Measurements from ENCODE around the gene FFAR1.
"Not testable (repeated sequence)": the region's sequence is repeated elsewhere in the genome, so short reads cannot be mapped to it uniquely, and the experiment has no call there.

The FFAR1 gene

DNA sequence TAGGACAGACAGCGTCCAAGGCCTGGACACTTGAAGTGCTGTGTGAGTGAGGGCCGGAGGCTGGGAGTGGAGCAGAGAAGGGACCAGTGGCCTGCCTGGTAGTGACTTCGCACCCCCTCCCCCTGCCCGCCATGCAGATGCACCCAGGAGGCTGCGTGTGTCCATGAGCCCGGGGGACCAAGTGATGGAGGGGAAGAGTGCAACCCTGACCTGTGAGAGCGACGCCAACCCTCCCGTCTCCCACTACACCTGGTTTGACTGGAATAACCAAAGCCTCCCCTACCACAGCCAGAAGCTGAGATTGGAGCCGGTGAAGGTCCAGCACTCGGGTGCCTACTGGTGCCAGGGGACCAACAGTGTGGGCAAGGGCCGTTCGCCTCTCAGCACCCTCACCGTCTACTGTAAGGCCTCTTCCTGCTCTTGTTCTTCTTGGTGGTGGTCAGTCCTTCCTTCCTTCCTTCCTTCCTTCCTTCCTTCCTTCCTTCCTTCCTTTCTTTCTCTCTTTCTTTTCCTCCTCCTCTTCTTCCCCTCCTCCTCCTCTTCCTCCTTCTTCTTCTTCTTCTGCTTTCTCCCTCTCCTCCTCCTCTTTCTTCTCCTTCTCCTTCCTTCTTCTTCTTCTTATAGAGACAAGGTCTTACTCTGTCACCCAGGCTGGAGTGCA lies 6.0 kb upstream of the FFAR1 start:
- no peak for DNase-seq (ENCODE audit: low read depth)

DNA sequence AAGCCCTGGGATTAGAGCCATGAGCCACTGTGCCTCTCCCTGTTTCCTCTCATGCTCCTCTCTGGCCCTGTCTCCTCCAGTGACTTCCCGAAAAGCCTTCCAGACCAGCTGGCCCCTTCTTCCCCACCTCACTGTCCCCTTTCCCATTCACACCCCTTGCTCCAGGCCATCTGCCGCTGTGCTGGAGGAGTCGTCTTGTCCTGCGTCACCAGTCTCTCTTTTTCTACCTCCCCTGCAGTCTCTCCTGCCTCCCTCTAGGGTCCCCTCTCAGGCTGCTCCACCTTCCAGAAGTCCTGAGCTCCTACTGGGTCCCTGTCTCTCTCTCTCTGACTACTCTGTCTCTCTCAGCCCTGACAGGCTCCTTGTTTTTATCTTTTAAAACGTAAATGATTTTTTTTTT lies 5.3 kb upstream of the FFAR1 start:
- DNase-seq (ENCODE audit: low read depth), result no peak

DNA sequence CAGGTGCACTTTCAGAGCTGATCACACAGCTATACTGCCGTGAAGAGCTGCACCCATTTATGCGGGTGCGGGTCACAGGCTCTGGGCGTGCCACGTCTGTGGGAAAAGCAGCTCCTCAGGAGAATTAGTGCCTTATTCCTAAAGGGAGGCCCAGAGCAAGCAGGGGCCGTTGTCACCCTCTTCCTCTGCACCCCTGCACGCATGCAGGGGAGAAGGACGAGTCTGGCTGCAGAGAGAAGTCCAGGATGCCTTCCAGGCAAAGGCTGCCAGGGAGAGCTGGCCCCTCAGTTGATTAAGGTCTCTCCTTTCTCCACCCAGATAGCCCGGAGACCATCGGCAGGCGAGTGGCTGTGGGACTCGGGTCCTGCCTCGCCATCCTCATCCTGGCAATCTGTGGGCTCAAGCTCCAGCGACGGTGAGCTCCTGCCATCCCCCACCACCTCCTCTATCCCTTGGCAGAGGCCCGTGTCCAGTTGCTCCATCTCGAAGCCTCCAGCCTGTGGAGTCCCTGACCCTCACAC lies 3.1 kb upstream of the FFAR1 start:
- no peak for DNase-seq (ENCODE audit: low read depth)

DNA sequence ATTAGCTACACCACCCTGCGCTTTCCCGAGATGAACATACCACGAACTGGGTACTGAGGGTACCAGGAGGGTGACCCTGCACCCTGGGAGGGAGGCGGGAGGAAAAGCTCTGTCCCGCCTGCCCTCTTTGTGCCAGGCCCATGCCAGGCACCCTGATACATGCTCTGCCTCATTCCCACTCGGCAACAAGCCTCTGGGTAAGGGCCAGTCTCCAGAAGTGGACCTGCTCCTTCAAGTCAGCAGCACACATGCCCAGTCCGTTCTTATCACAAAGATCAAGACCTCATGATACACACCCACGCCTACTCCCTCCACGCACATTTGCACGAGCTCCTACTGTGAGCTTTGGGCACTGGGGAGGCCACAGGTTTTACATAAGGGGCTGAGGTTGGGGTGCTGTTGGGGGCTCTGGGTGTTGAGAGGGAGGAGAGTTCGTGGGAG lies 2.0 kb upstream of the FFAR1 start:
- no peak for DNase-seq (ENCODE audit: low read depth)

DNA sequence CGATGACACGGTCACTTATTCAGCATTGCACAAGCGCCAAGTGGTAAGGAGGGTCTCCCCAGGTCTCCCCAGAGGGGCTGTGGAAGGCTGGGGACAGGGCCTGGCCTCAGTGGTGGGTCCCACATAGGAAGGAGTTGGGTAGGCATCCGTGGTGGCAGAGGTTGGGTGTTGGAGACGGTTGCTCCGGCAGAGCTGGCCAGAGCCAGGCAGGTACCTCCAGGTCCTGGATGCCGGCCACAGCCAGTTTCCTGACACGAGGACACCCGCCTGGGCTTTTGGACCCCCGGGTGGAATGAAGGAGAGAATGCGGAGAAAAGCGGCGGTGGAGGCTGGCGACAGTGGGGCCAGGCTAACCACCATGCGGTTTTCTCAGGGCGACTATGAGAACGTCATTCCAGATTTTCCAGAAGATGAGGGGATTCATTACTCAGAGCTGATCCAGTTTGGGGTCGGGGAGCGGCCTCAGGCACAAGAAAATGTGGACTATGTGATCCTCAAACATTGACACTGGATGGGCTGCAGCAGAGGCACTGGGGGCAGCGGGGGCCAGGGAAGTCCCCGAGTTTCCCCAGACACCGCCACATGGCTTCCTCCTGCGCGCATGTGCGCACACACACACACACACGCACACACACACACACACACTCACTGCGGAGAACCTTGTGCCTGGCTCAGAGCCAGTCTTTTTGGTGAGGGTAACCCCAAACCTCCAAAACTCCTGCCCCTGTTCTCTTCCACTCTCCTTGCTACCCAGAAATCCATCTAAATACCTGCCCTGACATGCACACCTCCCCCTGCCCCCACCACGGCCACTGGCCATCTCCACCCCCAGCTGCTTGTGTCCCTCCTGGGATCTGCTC lies 1.3 kb upstream of the FFAR1 start:
- no peak for DNase-seq (ENCODE audit: low read depth)

DNA sequence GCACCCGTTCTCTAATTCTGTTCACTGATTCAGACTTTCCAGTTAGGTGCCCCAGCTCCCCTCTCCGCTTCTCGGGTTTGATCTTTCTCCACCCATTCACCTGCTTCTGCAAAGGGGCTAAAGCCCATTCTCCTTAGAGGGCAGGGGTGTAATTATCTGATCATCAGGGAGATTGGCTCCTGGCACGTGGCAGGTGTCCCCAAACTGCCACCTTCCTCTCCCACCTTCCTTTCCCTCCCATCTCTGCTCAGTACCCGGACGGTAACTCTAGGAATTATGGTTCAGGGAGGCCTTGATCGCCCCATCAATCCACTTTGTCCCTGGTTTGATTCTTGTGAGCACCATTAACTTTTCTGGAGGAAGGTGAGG lies 212 bp downstream of the FFAR1 start:
- DNase-seq (ENCODE audit: low read depth), result no peak

DNA sequence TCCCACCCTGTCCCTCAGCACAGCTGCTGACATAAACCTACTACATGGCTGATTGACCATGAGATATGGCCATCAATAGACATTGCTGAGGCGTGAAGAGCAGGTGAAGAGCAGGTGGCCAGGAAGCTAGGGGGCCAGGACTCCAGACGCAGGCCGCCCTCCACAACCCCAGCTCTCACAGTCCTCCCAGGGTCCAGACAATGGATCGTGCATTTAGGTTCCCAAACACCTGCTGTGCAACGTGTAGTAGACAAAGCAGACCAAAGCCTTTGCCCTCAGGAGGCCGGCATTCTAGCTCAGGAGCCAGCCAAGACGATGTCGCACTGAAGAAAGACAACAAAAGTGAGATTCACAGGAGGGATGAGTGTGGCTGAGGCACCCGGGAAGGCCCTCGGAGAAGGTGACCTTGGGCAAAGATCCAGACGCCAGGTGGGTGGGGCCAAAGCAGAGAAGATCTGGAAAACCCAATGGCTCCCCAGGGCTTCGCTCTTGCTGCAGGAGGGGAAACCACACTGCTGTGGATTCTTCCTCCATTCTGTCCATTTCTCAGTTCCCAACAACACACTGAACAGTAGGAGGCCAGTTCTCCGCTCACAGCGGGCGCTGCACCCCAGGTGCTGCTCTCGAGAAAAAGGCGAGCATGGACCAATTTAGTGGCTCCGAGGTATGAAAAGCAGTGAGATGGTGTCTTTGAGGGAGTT lies 1.4 kb downstream of the FFAR1 start:
- DNase-seq (ENCODE audit: low read depth), result no peak

DNA sequence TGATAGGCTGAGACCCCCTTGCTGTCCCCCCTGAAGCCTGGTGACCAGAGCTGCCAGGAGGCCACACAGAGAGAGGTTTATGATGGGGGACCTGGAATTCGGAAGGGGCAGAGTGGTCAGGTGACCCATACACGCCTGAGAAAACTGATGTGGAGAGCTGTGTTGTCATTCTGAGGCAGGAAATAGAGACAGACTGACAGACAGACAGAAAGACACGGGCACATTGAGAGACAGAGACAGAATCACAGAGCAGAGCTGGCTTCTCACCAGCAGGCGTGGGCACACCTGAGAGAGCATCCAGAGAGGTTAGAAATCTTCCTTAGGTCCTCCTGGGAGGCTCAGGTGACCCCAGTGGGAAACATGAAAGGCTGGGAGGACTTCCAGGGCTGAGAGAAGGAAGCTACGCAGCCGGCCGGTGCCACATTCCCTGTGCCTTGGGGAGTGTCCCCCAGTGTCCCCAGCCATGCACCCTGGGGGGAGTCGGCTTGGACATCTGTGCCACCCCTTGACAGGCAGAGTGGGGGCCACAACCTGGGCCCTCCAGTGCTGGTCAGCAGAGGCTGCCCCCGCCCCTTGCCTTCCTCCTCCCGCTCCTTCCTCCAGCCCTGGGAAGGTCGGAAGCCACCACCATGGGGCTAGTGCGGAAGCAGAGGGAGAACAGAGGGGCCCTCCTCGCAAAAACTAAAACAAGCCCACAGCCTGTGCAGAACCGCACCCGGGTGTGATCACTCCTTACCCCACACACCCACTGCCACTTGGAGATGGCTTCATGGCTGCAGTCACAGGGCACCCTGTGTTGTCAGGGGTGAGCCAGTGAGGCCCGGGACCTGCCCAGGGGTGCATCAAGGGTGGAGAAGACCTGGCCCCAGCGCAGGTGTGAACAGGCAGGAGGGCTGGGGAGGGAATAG lies 2.2 kb downstream of the FFAR1 start:
- DNase-seq (ENCODE audit: low read depth), result no peak

DNA sequence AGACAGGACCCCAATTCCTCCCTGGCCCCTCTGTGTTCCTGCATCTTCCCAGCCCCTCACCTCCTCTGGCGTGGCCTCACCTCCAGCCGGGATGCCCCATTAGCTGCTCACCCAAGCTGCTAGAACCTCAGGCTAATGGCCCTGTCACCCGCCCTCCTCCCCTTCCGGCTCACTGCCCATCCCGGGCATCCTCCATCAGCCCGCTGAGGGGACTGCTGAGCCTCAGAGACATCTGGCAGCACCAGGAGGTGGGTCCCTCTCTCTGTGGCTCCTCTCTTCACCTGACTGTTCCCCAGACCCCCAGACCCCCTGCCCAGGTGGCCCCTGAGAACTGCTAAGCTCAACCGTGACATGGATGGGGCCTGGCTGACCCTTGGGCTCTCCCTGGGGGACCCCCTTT lies 2.9 kb downstream of the FFAR1 start:
- DNase-seq (ENCODE audit: low read depth), result no peak

DNA sequence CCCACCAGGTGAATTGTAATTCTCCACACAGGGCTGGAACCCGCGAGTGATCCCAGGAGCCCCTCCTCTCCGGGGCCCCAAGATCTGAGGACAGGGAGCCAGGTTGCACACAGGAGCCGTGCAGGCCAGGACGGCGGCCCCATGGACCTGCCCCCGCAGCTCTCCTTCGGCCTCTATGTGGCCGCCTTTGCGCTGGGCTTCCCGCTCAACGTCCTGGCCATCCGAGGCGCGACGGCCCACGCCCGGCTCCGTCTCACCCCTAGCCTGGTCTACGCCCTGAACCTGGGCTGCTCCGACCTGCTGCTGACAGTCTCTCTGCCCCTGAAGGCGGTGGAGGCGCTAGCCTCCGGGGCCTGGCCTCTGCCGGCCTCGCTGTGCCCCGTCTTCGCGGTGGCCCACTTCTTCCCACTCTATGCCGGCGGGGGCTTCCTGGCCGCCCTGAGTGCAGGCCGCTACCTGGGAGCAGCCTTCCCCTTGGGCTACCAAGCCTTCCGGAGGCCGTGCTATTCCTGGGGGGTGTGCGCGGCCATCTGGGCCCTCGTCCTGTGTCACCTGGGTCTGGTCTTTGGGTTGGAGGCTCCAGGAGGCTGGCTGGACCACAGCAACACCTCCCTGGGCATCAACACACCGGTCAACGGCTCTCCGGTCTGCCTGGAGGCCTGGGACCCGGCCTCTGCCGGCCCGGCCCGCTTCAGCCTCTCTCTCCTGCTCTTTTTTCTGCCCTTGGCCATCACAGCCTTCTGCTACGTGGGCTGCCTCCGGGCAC lies 3.9 kb downstream of the FFAR1 start:
- no peak for DNase-seq (ENCODE audit: low read depth)

DNA sequence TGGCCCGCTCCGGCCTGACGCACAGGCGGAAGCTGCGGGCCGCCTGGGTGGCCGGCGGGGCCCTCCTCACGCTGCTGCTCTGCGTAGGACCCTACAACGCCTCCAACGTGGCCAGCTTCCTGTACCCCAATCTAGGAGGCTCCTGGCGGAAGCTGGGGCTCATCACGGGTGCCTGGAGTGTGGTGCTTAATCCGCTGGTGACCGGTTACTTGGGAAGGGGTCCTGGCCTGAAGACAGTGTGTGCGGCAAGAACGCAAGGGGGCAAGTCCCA lies 4.4 kb downstream of the FFAR1 start:
- DNase-seq (ENCODE audit: low read depth), result no peak

DNA sequence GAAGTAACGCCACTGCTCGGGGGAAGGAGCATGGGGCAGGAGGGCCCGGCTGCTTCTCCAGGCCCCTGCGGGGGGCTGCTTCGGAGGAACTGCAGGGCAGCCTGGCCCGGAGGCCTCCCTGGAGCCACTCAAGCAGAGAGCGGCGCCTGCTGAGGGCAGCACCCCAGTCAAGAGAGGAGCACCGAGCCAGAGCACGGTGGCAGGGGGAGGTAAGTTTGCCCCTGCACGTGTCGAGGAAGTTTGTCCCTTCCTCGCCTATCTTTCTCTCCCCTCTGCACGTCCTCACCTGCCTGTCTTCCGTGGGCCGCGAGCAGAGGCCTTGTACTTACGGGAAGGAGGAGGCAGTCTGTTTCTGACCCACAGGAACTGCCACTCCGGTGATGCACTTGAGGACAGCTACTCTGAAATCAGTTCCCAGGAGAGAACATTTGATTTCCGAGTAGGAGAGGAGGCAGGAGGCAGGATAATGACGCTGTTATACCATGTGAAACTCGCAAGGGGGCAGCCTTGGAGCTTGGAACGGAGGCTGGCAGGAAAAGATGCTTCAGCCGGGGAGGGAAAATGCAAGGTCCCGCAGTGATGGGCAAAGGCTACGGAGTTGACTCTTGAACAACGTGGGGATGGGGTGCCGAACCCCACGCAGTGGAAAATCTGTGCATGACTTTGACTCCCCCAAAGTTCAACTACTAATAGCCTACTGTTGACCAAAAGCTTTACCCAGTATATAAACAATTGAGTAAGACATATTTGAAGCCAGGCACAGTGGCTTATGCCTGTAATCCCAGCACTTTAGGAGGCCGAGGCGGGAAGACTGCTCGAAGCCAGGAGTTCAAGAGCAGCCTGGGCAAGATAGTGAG lies 5.0 kb downstream of the FFAR1 start:
- DNase-seq (ENCODE audit: low read depth), result peak; percentile 37

DNA sequence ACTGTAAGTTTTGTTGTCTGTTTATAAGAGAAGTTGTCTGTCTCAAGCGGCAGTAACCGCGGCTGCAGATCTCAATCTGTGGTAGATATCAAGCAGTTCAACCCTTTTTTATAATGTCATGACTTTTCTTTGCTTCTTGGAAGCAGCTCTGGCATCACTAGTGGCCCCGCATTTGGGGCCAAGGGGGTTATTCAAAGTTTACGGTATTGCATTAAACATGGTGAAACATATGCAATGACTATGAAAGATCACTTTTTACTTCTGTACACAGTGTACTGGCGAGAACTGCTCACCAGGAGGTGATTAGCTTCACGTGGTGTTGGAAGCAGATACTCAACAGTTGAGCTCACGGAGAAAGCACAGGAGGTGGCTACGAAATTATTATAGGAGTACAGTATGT lies 5.9 kb downstream of the FFAR1 start:
- no peak for DNase-seq (ENCODE audit: low read depth)

DNA sequence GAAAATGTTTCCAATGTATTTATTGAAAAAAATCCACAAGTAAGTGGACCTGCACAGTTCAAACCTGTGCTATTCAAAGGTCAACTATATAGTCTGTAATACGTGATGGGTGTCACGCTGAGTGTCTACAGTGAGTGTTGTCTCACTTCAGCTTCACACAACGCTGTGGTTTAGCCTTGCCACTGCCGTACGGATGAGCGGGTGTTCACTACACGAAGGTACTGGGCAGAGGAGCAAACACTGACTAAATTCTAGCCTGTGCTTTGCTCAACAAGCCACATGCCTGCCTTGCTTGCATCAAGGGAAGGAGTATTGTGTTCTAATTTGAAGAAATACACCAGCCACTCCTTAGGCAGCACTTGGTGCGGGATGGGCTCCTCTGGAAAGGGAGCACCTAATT lies 7.2 kb downstream of the FFAR1 start:
- no peak for DNase-seq (ENCODE audit: low read depth)

DNA sequence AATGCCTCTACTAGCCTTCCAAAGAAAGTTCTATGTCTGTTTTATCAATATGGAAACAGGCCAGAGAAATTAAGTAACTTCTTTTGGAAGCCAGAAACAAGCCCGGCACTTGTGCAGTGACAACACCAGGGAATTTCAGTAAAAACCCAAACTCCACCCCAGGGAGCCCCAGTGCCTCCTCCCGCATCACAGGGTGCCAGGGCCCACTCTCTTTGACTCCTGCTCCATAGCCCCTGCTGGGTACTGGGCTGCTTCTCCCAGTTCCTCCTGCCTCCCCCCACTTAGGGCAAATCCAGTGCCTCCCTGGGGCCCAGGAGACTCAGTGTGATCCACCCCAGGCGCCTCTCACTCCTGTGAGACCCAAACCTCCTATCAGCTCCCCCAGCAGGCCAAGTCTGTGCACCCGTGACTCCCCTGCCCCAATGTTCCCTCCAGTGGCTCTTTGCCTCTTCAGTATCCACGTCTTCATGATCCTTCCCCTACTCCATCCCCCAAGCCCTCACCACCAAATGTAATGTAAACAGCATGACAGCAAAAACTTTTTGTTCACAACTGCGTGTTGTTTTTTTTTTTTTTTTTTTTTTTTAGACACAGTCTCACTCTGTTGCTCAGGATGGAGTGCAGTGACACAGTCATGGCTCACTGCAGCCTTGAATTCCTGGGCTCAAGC lies 8.2 kb downstream of the FFAR1 start:
- no peak for DNase-seq (ENCODE audit: low read depth)

DNA sequence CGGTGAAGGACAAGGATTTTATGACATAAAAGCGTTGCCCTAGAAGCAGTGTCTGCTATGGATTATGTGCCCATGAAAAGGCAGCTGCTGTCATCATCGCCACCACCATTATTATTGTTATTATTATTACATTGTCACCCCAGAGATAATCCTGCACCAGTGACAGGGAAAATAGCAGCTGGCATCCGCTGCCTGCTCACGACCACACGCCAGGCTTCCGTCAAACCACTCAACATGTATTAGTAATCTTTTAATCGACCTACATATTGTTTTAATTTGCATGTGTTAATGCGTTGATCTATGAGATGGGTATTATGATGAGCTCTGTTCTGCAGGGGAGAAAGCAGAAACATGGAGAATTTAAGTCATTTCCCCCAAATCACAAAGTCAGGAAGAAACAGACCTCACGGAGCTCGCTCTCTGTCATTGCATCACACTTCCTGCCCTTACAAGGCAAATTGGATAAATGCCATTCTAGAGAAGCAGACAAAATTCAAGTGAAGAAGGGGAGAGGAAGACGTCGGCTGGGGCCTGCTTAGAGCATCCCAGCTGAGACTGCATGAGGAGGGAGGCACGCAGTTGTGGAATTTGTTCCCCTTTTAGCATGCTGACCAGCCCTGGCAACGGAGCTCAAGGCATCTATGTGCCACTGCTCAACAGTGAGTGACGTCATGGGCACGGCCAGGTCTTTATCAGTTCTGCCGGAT lies 10.3 kb downstream of the FFAR1 start, which contains the start of gene FFAR3:
Gene FFAR3, plus strand, starts transcription at position 594 of the 707 bp plus-strand sequence. CDS start 431 bp downstream, outside the sequence.
- no peak for DNase-seq (ENCODE audit: low read depth)

DNA sequence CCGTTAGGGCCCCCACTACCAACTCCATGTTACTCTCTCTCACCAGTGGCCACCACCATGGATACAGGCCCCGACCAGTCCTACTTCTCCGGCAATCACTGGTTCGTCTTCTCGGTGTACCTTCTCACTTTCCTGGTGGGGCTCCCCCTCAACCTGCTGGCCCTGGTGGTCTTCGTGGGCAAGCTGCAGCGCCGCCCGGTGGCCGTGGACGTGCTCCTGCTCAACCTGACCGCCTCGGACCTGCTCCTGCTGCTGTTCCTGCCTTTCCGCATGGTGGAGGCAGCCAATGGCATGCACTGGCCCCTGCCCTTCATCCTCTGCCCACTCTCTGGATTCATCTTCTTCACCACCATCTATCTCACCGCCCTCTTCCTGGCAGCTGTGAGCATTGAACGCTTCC lies 11.1 kb downstream of the FFAR1 start:
- DNase-seq (ENCODE audit: low read depth), result not testable (repeated sequence)

DNA sequence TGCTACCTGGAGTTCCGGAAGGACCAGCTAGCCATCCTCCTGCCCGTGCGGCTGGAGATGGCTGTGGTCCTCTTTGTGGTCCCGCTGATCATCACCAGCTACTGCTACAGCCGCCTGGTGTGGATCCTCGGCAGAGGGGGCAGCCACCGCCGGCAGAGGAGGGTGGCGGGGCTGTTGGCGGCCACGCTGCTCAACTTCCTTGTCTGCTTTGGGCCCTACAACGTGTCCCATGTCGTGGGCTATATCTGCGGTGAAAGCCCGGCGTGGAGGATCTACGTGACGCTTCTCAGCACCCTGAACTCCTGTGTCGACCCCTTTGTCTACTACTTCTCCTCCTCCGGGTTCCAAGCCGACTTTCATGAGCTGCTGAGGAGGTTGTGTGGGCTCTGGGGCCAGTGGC lies 11.7 kb downstream of the FFAR1 start:
- not testable (repeated sequence) for DNase-seq (ENCODE audit: low read depth)

DNA sequence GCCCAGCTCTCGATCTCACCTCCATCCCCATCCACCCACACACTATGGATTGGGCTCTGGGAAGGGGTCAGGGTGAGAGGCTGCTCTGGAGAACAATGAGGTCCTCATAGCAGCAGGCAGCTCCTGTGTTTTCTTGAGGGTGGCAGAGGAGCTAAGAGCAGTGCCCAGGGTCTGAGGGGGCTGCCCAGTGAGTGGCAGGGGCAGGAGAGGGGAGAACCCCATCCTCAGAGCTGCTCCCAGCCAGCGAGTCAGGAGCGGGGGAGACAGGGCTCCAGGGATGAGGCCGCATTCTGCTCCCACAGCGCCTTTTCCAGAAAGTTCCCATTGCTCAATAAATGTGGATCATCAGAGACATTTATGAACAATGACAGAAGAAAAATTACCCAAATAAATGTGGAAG lies 12.4 kb downstream of the FFAR1 start:
- not testable (repeated sequence) for DNase-seq (ENCODE audit: low read depth)
